HG03457 (cell line): ENCODE measurements around the gene GNG12.

Experiments used
- ATAC-seq: cut with Tn5 transposase; IDR thresholded peaks from one replicate; pipeline ENCODE4 v1.9.1; 2021; ENCODE audit warnings: moderate number of reproducible peaks; ENCODE audit not compliant: unreplicated experiment

Gene GNG12

GRCh38 chr1:67816095-67816475 lies 17.2 kb downstream of the GNG12 start:
- ATAC-seq, result no peak

- no peak for ATAC-seq
Measured at GRCh38 chr1:67815303-67816094, 17.8 kb downstream of the GNG12 start.

GRCh38 chr1:67814121-67814772 lies 19.0 kb downstream of the GNG12 start:
- ATAC-seq, result no peak

- no peak for ATAC-seq
Measured at GRCh38 chr1:67812226-67812625, 21.0 kb downstream of the GNG12 start.

GRCh38 chr1:67811781-67812180 lies 21.5 kb downstream of the GNG12 start:
- ATAC-seq, result no peak

GRCh38 chr1:67809887-67810286 lies 23.4 kb downstream of the GNG12 start:
- ATAC-seq, result no peak

- no peak for ATAC-seq
Measured at GRCh38 chr1:67807282-67807681, 26.0 kb downstream of the GNG12 start.

- no peak for ATAC-seq
Measured at GRCh38 chr1:67804710-67805109, 28.6 kb downstream of the GNG12 start.

GRCh38 chr1:67803380-67804279 lies 29.6 kb downstream of the GNG12 start:
- no peak for ATAC-seq

GRCh38 chr1:67802565-67802964 lies 30.7 kb downstream of the GNG12 start:
- ATAC-seq, result no peak

GRCh38 chr1:67801903-67802302 lies 31.4 kb downstream of the GNG12 start:
- no peak for ATAC-seq

GRCh38 chr1:67795179-67795912 lies 37.9 kb downstream of the GNG12 start:
- ATAC-seq, result no peak

GRCh38 chr1:67793562-67793961 lies 39.7 kb downstream of the GNG12 start:
- no peak for ATAC-seq

- no peak for ATAC-seq
Measured at GRCh38 chr1:67792741-67793458, 40.4 kb downstream of the GNG12 start.

GRCh38 chr1:67792103-67792502 lies 41.2 kb downstream of the GNG12 start:
- no peak for ATAC-seq

- ATAC-seq, result no peak
Measured at GRCh38 chr1:67791686-67792085, 41.6 kb downstream of the GNG12 start.

GRCh38 chr1:67791261-67791660 lies 42.0 kb downstream of the GNG12 start:
- ATAC-seq, result no peak

- no peak for ATAC-seq
Measured at GRCh38 chr1:67790201-67790692, 43.0 kb downstream of the GNG12 start.

- no peak for ATAC-seq
Measured at GRCh38 chr1:67789551-67789950, 43.7 kb downstream of the GNG12 start.

GRCh38 chr1:67788904-67789303 lies 44.4 kb downstream of the GNG12 start:
- ATAC-seq, result no peak
